H1 (cell line): Measurements from ENCODE around the gene RIN3. TPM values are rescaled to one million over a fixed set of nuclear protein-coding genes. Genes with fewer than 3 reads are reported as not detected.

Experiments used
- CTCF ChIA-PET: fragments of 300-600 bp; sonication (Branson Sonifier 250); formaldehyde crosslinking; loops from one replicate; lab custom pipeline; 2021; ENCODE audit not compliant: partially characterized antibody; lab: Charles Lee
- POLR2A ChIA-PET: fragments of 300-600 bp; sonication (Branson Sonifier 250); formaldehyde crosslinking; loops from one replicate; lab custom pipeline; 2021; ENCODE audit warnings: inconsistent platforms; ENCODE audit not compliant: partially characterized antibody; lab: Charles Lee
- DNase-seq, 2 experiments: peaks; one replicate each; pipeline versions ENCODE4 v3.0.0 to v3.0.0-alpha.2; 2010 to 2022; ENCODE audit warnings: low spot score in 2 of 2, low read depth in 1 of 2, mixed read lengths in 1 of 2
- FAIRE-seq: peaks from 2 replicates; lab custom pipeline; 2011; peaks lifted over from hg19 to GRCh38; lab: Jason Lieb, UNC
- H2AFZ ChIP-seq: 2 replicates; pipeline ENCODE4 v1.8.1; 2012; ENCODE audit warnings: low read length, inconsistent platforms
- H2AK5ac ChIP-seq: 2 replicates; pipeline ENCODE4 v1.6.1; 2013; ENCODE audit warnings: low read depth, low read length
- H2BK120ac ChIP-seq: replicated peaks from 2 replicates; pipeline ENCODE3; 2013; ENCODE audit warnings: low read depth, low read length, inconsistent platforms
- H2BK12ac ChIP-seq: 2 replicates; pipeline ENCODE4 v1.6.1; 2013; ENCODE audit warnings: low read depth, low read length
- H2BK15ac ChIP-seq: 2 replicates; pipeline ENCODE4 v1.6.1; 2013; ENCODE audit warnings: low read length
- H2BK20ac ChIP-seq: 2 replicates; pipeline ENCODE4 v1.6.1; 2013; ENCODE audit warnings: low read length
- H2BK5ac ChIP-seq: 2 replicates; pipeline ENCODE4 v1.6.1; 2013; ENCODE audit warnings: low read depth, low read length
- H3K14ac ChIP-seq: 2 replicates; pipeline ENCODE4 v1.6.1; 2013; ENCODE audit warnings: inconsistent platforms; ENCODE audit not compliant: insufficient read length
- H3K18ac ChIP-seq: 2 replicates; pipeline ENCODE4 v1.6.1; 2013; ENCODE audit warnings: low read length; ENCODE audit errors: extremely low read depth
- H3K23ac ChIP-seq: 2 replicates; pipeline ENCODE4 v1.6.1; 2013; ENCODE audit warnings: inconsistent platforms; ENCODE audit not compliant: insufficient read length
- H3K23me2 ChIP-seq: 2 replicates; pipeline ENCODE4 v1.6.1; 2013; ENCODE audit warnings: low read depth, low read length
- H3K27ac ChIP-seq: 2 replicates; pipeline ENCODE4 v1.6.1; 2011; ENCODE audit warnings: low read depth, low read length, inconsistent platforms
- H3K27me3 ChIP-seq, 4 experiments: replicated peaks in 1 of 4; 1 replicate in 1 of 4; 2 replicates in 3 of 4; pipeline versions ENCODE4 v1.6.1 to v1.8.1; 2011 to 2013; ENCODE audit warnings: low read length in 3 of 4, mild to moderate bottlenecking in 3 of 4, inconsistent platforms in 2 of 4, mixed read lengths in 2 of 4, moderate library complexity in 1 of 4; ENCODE audit not compliant: control insufficient read depth in 3 of 4, insufficient read depth in 3 of 4; ENCODE audit errors: extremely low read depth in 1 of 4
- H3K36me3 ChIP-seq, 4 experiments: 2 replicates each; pipeline versions ENCODE4 v1.6.1 to v1.8.1; 2011 to 2013; ENCODE audit warnings: mild to moderate bottlenecking in 4 of 4, low read length in 3 of 4, moderate library complexity in 2 of 4, control low read depth in 1 of 4, inconsistent platforms in 1 of 4; ENCODE audit not compliant: insufficient read depth in 4 of 4, control insufficient read depth in 2 of 4
- H3K4ac ChIP-seq: replicated peaks from 2 replicates; pipeline ENCODE3; 2013; ENCODE audit warnings: low read length, low read depth, mixed read lengths, inconsistent platforms; ENCODE audit not compliant: insufficient read length
- H3K4me1 ChIP-seq, 4 experiments: replicated peaks in 1 of 4; 1 replicate in 1 of 4; 2 replicates in 3 of 4; pipeline versions ENCODE4 v1.6.1 to v1.8.1; 2011 to 2013; ENCODE audit warnings: low read length in 3 of 4, inconsistent platforms in 2 of 4, mixed read lengths in 1 of 4; ENCODE audit not compliant: insufficient read depth in 4 of 4, control insufficient read depth in 3 of 4
- H3K4me2 ChIP-seq, 2 experiments: 2 replicates each; pipeline versions ENCODE4 v1.6.1 to v1.8.1; 2011 to 2013; ENCODE audit warnings: low read depth in 2 of 2, low read length in 2 of 2, control low read depth in 1 of 2, inconsistent platforms in 1 of 2, mild to moderate bottlenecking in 1 of 2; ENCODE audit not compliant: insufficient read depth in 1 of 2
- H3K4me3 ChIP-seq, 4 experiments: fragments of 200-600, 300-600 bp in 1 of 4; sonication (generic), shearing (Covaris generic), sonication (Bioruptor Twin) in 1 of 4; 2 replicates each; pipeline versions ENCODE4 v1.5.1 to v1.8.1; 2011 to 2016; ENCODE audit warnings: low read length in 4 of 4, low read depth in 3 of 4, control low read depth in 2 of 4, inconsistent platforms in 2 of 4, mild to moderate bottlenecking in 2 of 4, mixed read lengths in 1 of 4, moderate library complexity in 1 of 4; ENCODE audit not compliant: insufficient read depth in 2 of 4; ENCODE audit errors: extremely low read depth in 1 of 4
- H3K56ac ChIP-seq: replicated peaks from 2 replicates; pipeline ENCODE3; 2013; ENCODE audit warnings: low read depth, mild to moderate bottlenecking, mixed read lengths, low read length, inconsistent platforms; ENCODE audit not compliant: insufficient read length
- H3K79me1 ChIP-seq: 2 replicates; pipeline ENCODE4 v1.6.1; 2013; ENCODE audit warnings: low read depth, low read length, control low read depth
- H3K79me2 ChIP-seq, 2 experiments: 2 replicates each; pipeline versions ENCODE4 v1.6.1 to v1.8.1; 2012 to 2013; ENCODE audit warnings: low read length in 2 of 2, mild to moderate bottlenecking in 2 of 2, inconsistent platforms in 1 of 2; ENCODE audit not compliant: insufficient read depth in 2 of 2, control insufficient read depth in 1 of 2
- H3K9ac ChIP-seq, 4 experiments: replicated peaks in 1 of 4; 1 replicate in 1 of 4; 2 replicates in 3 of 4; pipeline versions ENCODE4 v1.6.1 to v1.8.1; 2011 to 2013; ENCODE audit warnings: low read depth in 3 of 4, low read length in 3 of 4, control low read depth in 2 of 4, mild to moderate bottlenecking in 2 of 4, moderate library complexity in 2 of 4, inconsistent platforms in 1 of 4; ENCODE audit errors: extremely low read depth in 1 of 4
- H3K9me3 ChIP-seq, 2 experiments: 2 replicates each; pipeline versions ENCODE4 v1.6.1 to v1.8.1; 2012 to 2013; ENCODE audit warnings: mild to moderate bottlenecking in 2 of 2, moderate library complexity in 2 of 2, control low read depth in 1 of 2, inconsistent platforms in 1 of 2, low read depth in 1 of 2, low read length in 1 of 2, mixed read lengths in 1 of 2; ENCODE audit not compliant: insufficient read depth in 2 of 2
- H4K20me1 ChIP-seq, 2 experiments: replicated peaks in 1 of 2; 2 replicates each; pipeline versions ENCODE3 to v1.8.1; 2011 to 2013; ENCODE audit warnings: inconsistent platforms in 2 of 2, low read length in 2 of 2, mild to moderate bottlenecking in 1 of 2; ENCODE audit not compliant: insufficient read depth in 2 of 2, control insufficient read depth in 1 of 2
- H4K5ac ChIP-seq: 2 replicates; pipeline ENCODE4 v1.6.1; 2013; ENCODE audit warnings: low read length, low read depth, mixed read lengths, inconsistent platforms; ENCODE audit not compliant: insufficient read length
- H4K8ac ChIP-seq: 2 replicates; pipeline ENCODE4 v1.8.0; 2013; ENCODE audit warnings: mild to moderate bottlenecking, moderate library complexity, low read length, inconsistent platforms; ENCODE audit not compliant: insufficient read depth; ENCODE audit errors: extremely low read depth
- H4K91ac ChIP-seq: replicated peaks from 2 replicates; pipeline ENCODE3; 2013; ENCODE audit warnings: low read length, mixed read lengths, inconsistent platforms; ENCODE audit not compliant: insufficient read length
- RNF2 ChIP-seq: fragments of 200-900, 300-1000 bp; sonication (generic); IDR thresholded peaks from 2 replicates; pipeline ENCODE4 v1.7.1; 2016; ENCODE audit warnings: borderline replicate concordance, low read depth, mild to moderate bottlenecking, antibody characterized with exemption, low read length; ENCODE audit not compliant: poor library complexity, severe bottlenecking; ENCODE audit errors: missing control alignments
- WGBS, 2 experiments: shearing (Covaris generic) in 1 of 2; methylation state at CpG; one replicate each; pipeline versions ENCODE4 v1.1.6 to v1.1.7; 2013 to 2015; ENCODE audit warnings: low lambda C conversion rate in 2 of 2, mixed read lengths in 2 of 2, inconsistent platforms in 1 of 2, low coverage in 1 of 2, missing lambda C conversion rate in 1 of 2; ENCODE audit not compliant: insufficient replicate concordance in 2 of 2, insufficient coverage in 1 of 2, insufficient read length in 1 of 2; ENCODE audit errors: extremely low coverage in 1 of 2, missing lambda C conversion rate in 1 of 2; 5-methylcytosine and 5-hydroxymethylcytosine counted together
- polyA plus RNA-seq, 7 experiments: library from polyadenylated mRNA; depleted of rRNA in 3 of 7; stranded (reverse) in 5 of 7; unstranded in 2 of 7; fragments of >200 nt in 5 of 7; fragments of 200-250 nt in 2 of 7; gene quantifications; 1 replicate in 5 of 7; 2 replicates in 1 of 7; 4 replicates in 1 of 7; pipeline versions ENCODE4 v1.2.1 to v1.2.3, GENCODE V29; 2011 to 2013; ENCODE audit warnings: missing spikeins in 2 of 7, mixed read lengths in 2 of 7
- total RNA-seq: library from RNA; stranded (reverse); fragmentation: NEBNext Ultra II Directional; extraction: Animal tissue kit (Norgen Biotek cat#: 25700); gene quantifications from 2 replicates; pipeline ENCODE4 v1.2.1, GENCODE V29; 2021
- TF ChIP-seq, protein P1 (sequence below): IDR thresholded peaks from 2 replicates; pipeline ENCODE4 v1.6.1; 2012; ENCODE audit warnings: inconsistent platforms

RIN3 gene
- total and polyA plus RNA-seq, 2 of the 8 experiments (the other 6 are each of a cell fraction or from before 2014, with no cell fraction given), result 0.59 to 1.5 TPM

DNA sequence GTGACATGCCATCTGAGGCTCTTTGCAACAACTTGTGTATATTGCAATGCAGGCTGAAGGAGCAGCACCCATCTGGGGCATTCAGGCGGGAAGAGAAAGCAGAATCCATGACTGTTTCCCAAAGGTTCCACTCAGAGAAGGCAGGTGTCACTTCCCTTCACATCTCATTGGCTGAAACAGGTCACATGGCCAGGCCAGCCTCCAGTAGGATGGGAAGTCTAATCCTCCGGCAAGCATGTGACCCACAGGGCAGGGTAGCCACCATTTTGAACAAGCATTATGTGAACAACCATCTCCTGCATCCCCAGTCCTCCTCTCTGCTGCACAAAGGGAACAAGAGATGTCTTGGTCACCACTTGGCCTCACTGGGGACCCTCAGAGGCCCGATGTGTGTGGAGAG lies 70.6 kb downstream of the RIN3 start:
- Histone ChIP-seq H3K23me2 (no peaks in the 10 kb centered on the region), H4K20me1 (no peaks in the 10 kb centered on the region), H3K27me3 (no peaks in the 10 kb centered on the region), H2BK5ac (no peak overlapping the region), H3K79me2 (no peaks in the 10 kb centered on the region), H2AK5ac (no peak overlapping the region), H3K14ac (no peak overlapping the region), H2BK15ac (no peak overlapping the region), H3K4me3 (no peak overlapping the region), H4K8ac (no peak overlapping the region), H3K36me3 (no peaks in the 10 kb centered on the region), H2BK20ac (no peak overlapping the region), H2BK12ac (no peak overlapping the region), H3K79me1 (0 out of 2 replicates have a peak, but pooled peaks cover 2% of the 10 kb centered on the region), H3K23ac (no peak overlapping the region), H2AFZ (no peak overlapping the region), H3K56ac (no peak overlapping the region), H3K9me3 (peaks cover 2 to 4% of the 10 kb centered on the region in 2 experiments; a peak in 2 of 4 replicates), H2BK120ac (no peak overlapping the region), H3K4me2 (no peak overlapping the region), H3K9ac (no peak overlapping the region), H4K91ac (no peak overlapping the region), H3K4ac (no peak overlapping the region), H3K27ac (no peak overlapping the region), H4K5ac (no peak overlapping the region), H3K18ac (no peak overlapping the region), H3K4me1 (no peaks in the 10 kb centered on the region; a peak in 1 of 7 replicates)
- FAIRE-seq (no peak), DNase-seq (no peak)
- ChIA-PET CTCF (interaction anchor here (0.6 to 6.5 kb wide), 4 partner anchors 11 to 1266 kb away, joined by 3 to 39 read pairs (median 4); no protein-coding TSS in a partner anchor), POLR2A (no interaction called here)
- no peak for TF ChIP-seq RNF2
- TF ChIP-seq, protein P1, sequence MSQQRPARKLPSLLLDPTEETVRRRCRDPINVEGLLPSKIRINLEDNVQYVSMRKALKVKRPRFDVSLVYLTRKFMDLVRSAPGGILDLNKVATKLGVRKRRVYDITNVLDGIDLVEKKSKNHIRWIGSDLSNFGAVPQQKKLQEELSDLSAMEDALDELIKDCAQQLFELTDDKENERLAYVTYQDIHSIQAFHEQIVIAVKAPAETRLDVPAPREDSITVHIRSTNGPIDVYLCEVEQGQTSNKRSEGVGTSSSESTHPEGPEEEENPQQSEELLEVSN, result 0 out of 2 replicates have a peak, but pooled peaks have one; percentile 27
- 91% methylated on average over 3 of the region's 3 CpGs; no CpG with 5 or more reads in 1 of the 2 experiments for WGBS, 2 experiments
